Measurements from ENCODE around the gene SCN3B.
"Not testable (repeated sequence)": the region's sequence is repeated elsewhere in the genome, so short reads cannot be mapped to it uniquely, and the experiment has no call there.

SCN3B gene

GRCh38 chr11:123659965-123660364 lies 5.5 kb upstream of the SCN3B start:
- not testable (repeated sequence) for DNase-seq (ENCODE audit: extremely low spot score, insufficient read length, low read depth)
- FAIRE-seq: peak; percentile 73

- DNase-seq (ENCODE audit: extremely low spot score, insufficient read length, low read depth) (no peak), FAIRE-seq (no peak)
These were observed 4.9 kb upstream of the SCN3B start for GRCh38 chr11:123659311-123659710.

- DNase-seq (ENCODE audit: extremely low spot score, insufficient read length, low read depth) (no peak), FAIRE-seq (no peak)
These were observed 428 bp downstream of the SCN3B start for GRCh38 chr11:123653827-123654565.

DNA sequence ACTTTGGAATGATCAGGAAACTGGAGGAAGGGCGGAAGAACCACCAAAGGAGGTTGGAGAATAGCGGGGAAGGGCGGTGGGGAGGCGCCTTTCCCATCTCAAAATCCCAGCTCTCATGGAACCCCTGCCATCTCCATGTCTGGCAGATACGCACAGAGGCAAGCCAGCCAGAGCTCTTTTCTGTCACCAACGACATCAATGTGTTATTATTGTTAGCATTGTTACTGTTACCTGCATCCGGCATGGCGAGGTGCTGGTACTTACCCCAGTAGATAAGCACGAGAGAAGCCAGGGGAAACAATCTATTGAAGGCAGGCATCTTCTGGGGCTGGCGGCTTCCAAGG lies 969 bp downstream of the SCN3B start:
- DNase-seq (ENCODE audit: extremely low spot score, insufficient read length, low read depth): no peak

DNA sequence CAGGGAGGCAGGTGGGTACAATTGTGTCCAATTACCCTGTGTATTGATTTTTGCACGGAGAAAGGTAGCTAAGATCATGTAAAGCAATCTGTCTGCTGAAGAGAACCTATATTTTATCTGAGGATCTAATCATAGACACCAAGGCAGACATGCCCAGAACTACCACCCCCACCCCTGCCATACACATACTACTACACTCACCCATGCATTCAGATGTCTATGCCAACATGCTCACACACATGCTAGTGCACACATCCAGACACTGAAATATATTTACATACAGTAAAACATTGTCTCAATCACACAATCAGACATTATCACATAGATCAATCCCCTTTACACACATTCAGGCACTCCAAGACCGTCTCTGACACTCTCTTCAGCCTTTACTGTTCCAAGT lies 1.8 kb downstream of the SCN3B start:
- DNase-seq (ENCODE audit: extremely low spot score, insufficient read length, low read depth): no peak
- no peak for FAIRE-seq

More for the DNA sequence above, 969 bp downstream of the SCN3B start:
- no peak for FAIRE-seq

GRCh38 chr11:123650901-123651300 lies 3.5 kb downstream of the SCN3B start:
- DNase-seq (ENCODE audit: extremely low spot score, insufficient read length, low read depth): no peak
- no peak for FAIRE-seq

- FAIRE-seq (no peak), DNase-seq (ENCODE audit: extremely low spot score, insufficient read length, low read depth) (no peak)
These were observed 9.0 kb downstream of the SCN3B start for GRCh38 chr11:123645286-123645975.

DNA sequence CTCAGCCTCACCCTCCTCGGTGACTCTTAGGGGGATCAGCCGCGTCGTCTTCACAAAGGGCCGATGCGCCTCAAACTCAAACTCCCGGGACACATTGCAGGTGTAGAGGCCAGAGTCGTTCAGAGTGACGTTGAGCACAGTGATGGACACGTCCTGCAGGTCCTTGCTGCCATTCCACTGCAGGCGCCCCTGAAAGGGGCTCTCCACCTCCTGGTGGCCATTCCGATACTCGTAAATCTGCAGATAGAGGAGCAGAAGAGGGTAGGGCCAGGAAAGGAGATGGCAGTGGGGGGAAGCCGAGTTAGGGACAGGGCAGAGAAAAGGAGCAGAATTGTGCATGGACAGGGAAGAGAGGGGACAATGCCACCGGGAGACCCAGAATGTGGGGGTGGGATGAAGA lies 12.0 kb downstream of the SCN3B start:
- DNase-seq (ENCODE audit: extremely low spot score, insufficient read length, low read depth) (no peak), FAIRE-seq (no peak)

DNA sequence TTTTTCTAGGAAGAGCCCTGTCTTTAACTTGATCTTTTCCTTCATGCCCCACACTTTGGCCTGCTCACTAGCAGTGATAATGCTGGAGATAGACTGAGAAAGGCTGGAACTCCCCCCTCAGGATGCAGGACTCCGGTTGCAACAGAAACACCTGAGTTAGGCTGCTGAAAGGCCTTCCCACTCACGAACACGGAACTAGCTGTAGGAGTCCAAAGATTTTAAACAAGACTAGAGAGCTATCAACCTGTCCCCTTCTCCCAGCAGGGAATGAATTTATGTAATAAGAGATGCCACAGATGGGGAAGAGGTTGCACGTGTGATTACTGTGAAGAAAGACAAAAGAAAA lies 13.0 kb downstream of the SCN3B start:
- no peak for DNase-seq (ENCODE audit: extremely low spot score, insufficient read length, low read depth)
- no peak for FAIRE-seq

DNA sequence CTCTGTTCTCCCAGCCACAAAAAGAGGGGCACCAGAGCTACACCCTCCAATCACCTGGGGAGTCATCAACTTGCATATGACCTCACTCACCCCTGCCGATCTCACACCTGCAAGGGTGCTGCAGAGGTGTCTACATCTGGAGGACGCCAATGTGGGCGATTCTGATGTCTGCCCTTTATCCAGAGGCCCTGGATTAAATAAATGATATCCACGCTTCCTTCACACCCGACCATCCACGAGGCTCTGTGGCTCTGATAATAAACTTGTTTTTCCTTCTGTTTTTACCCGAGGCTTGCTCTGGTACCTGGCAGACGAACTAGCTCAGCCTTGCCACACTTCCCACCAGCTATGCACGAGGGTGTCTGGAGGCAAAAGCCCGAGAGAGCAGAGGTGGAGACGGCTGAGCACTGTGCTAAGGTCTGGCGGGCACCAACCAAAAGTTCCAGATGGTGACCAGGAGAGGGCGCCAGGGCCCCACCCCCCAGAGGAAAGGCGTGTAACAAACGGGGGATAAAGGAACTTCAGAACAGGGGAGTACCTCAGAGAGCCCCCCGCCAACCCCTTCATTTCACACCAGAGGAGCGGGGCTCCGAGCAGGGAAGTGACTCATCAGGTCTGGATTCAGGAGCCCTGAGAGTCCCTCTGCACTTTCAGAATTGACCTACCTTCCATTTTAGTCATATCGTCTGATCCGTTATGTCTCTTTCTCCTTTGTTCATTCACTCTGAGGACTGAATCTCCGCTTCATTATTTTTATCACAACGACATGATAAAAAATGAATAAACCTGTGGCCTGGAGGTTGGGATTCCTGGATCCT lies 13.5 kb downstream of the SCN3B start:
- FAIRE-seq (peak; percentile 18), DNase-seq (ENCODE audit: extremely low spot score, insufficient read length, low read depth) (peak; percentile 42)

DNA sequence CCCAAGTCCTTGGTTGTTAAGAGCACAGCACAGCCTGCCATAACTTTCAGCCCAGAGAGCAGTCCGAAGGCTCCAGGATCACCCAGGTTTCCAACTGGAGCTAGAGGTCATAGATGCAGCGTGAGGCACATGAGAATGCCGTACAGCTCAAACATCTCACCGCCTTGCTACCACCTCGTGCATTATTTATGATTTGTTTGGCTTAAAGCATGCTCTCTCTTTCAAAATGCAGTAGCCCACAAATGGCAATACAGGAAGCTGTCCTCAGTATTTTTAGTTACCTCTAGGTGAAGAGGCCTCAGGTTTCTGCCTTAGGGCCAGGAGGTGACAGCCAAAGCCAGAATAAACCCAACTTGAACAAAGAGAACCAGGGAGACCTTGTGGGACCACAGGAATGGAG lies 14.4 kb downstream of the SCN3B start:
- FAIRE-seq (no peak), DNase-seq (ENCODE audit: extremely low spot score, insufficient read length, low read depth) (no peak)

- DNase-seq (ENCODE audit: extremely low spot score, insufficient read length, low read depth): no peak
- no peak for FAIRE-seq
These were observed 24.3 kb downstream of the SCN3B start for GRCh38 chr11:123630126-123630608.

GRCh38 chr11:123628936-123629683 lies 25.3 kb downstream of the SCN3B start:
- no peak for DNase-seq (ENCODE audit: extremely low spot score, insufficient read length, low read depth)
- FAIRE-seq: no peak

DNA sequence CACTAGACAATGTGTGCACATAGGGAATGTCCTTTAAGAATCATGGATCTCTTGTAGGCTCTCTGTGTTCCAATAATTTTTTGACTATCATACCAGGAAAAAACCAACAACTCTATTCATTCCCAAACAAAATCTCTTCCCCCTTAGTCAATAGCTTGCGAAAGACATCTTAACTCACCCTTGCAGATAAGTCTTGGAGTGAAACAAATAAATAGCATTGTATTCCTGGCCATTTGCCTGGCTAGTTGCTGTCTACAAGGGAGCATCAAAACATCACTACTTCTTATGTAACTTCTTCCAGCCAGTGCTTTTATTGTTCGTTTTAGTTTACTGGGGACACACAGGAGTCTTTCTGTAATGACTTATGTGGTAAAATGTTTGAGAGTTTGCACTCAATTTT lies 29.4 kb downstream of the SCN3B start:
- DNase-seq (ENCODE audit: extremely low spot score, insufficient read length, low read depth) (no peak), FAIRE-seq (no peak)

DNA sequence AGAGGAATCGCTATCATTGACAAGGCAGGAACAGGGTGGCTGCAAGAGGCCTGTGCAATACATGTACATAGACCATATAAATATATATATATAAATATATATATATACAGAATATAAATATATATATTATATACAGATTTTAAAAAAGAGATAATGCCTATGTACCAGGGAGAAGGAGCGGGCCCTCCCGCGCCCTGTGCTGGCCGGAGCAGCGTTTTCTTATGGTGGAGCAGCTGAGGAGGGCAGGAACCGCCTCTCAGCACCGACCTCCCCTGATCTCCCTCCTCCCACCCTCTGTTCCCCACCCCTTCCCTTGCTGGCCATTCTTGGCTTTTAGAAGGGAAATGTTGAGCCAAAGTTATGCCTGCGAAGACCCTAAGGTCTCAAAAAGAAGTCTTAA lies 31.8 kb downstream of the SCN3B start:
- no peak for DNase-seq (ENCODE audit: extremely low spot score, insufficient read length, low read depth)
- FAIRE-seq: no peak

- DNase-seq (ENCODE audit: extremely low spot score, insufficient read length, low read depth) (no peak), FAIRE-seq (no peak)
These were observed 37.8 kb downstream of the SCN3B start for GRCh38 chr11:123616505-123617198.

DNA sequence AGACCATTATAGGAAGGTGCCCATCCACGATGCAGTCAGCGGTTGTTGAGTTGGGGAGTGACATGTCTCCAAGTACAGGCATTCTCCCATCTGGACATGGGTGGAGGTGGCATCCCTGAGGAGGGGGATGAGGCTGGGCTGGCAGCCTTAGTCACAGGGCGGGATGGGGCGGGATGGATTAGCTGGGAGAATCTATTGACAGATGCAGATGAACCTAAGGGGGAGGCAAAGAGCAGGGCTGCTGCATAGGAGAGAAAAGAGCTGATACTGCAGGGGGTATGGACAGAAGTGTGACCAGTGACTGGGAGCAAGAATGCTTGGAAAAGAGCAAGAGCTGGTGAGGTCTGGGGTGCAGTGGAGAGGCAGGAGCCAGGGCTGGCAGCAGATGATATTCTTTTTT lies 42.7 kb downstream of the SCN3B start:
- DNase-seq (ENCODE audit: extremely low spot score, insufficient read length, low read depth) (no peak), FAIRE-seq (no peak)

GRCh38 chr11:123608945-123609344 lies 45.5 kb downstream of the SCN3B start:
- no peak for FAIRE-seq

DNA sequence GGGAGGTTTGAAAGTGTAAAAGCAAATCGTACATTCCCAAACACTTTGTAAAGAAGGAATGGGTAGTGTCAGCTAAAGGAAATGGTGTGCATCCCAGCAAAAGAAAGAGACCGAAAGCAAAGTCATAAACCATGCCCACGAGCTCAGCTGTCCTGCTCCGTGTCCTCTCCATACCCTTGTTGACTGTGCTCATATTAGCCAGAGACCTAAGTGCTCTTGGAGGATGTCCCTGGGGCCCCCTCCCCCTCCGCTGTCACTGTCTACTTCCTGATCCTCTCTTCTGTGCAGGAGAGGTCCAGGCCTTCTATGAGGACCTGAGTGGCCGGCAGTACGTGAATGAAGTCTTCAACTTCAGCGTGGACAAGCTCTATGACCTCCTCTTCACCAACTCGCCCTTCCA lies 46.1 kb downstream of the SCN3B start:
- no peak for DNase-seq (ENCODE audit: extremely low spot score, insufficient read length, low read depth)
- FAIRE-seq: no peak

More at GRCh38 chr11:123608945-123609344, 45.5 kb downstream of the SCN3B start:
- DNase-seq (ENCODE audit: extremely low spot score, insufficient read length, low read depth): no peak

DNA sequence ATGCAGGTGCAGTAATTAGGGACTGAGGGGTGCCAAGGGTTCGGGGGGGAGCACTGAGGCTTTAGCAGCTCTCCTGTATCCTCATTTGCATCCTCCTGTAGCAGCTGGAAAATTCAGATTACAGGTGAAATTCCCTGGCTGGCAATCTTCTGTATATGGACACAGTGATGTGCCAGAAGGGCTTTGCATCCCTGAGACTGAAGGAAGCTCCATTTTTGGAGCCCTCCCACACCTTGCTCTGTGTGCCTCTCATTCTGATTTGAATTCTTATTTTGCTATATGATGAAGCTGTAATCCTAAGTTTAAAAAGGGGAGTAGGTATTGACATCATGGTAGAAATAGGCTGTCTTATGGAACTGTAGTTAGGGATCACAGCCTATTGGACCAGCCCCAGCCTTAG lies 46.6 kb downstream of the SCN3B start:
- no peak for DNase-seq (ENCODE audit: extremely low spot score, insufficient read length, low read depth)
- no peak for FAIRE-seq

Measured in GM18507 (cell line).